OCI-LY3 (cell line): ENCODE results near the gene UCKL1.
"Not testable (repeated sequence)": the region's sequence is repeated elsewhere in the genome, so short reads cannot be mapped to it uniquely, and the experiment has no call there.

ENCODE experiments used
- CTCF ChIP-seq: fragments of 200-600, 300-600 bp; sonication (generic); IDR thresholded peaks from 2 replicates; pipeline ENCODE4 v1.5.1; 2014; ENCODE audit warnings: antibody characterized with exemption, low read length, low read depth
- EZH2phosphoT487 ChIP-seq: fragments of 200-600 bp; shearing (Covaris generic); IDR thresholded peaks from 2 replicates; pipeline ENCODE4 v1.6.1; 2018; ENCODE audit warnings: antibody characterized with exemption, mixed run types, low read depth

- TF ChIP-seq CTCF, EZH2phosphoT487: not testable (repeated sequence)
Measured at GRCh38 chr20:63971960-63972311, 15.7 kb upstream of the UCKL1 start.
